ENCODE results near the gene SZT2. TPM values are rescaled to one million over a fixed set of nuclear protein-coding genes. Genes with fewer than 3 reads are reported as not detected.
A peak's percentile ranks its signal among the peaks of the same experiment; 100 is the strongest.
"Not testable (repeated sequence)": the region's sequence is repeated elsewhere in the genome, so short reads cannot be mapped to it uniquely, and the experiment has no call there.

The SZT2 gene
- total and polyA plus RNA-seq, 7 experiments from 2014 or later, result 4.4 to 153 (median 114) TPM

- Histone ChIP-seq H3K36me3 (ENCODE audit: control insufficient read depth in 2 of 3, insufficient read depth in 3 of 3, low read length in 3 of 3) (peaks cover 0 to 6% (median 0%) of the 10 kb centered on the region in 3 experiments), H3K4me1 (ENCODE audit: control insufficient read depth in 2 of 2, insufficient read depth in 2 of 2, low read length in 2 of 2) (peaks cover 0 to 9% of the 10 kb centered on the region in 2 donors), H3K4me3 (ENCODE audit: low read length) (no peak overlapping the region), H3K27me3 (ENCODE audit: control insufficient read depth in 2 of 2, insufficient read depth in 2 of 2, low read length in 2 of 2) (no peaks in the 10 kb centered on the region), H3K9me3 (ENCODE audit: control insufficient read depth in 2 of 3, low read length in 3 of 3) (no peaks in the 10 kb centered on the region), H3K27ac (ENCODE audit: low read depth, low read length) (no peak overlapping the region)
- CTCF ChIA-PET, result no interaction called here
- peak in 1 of 9 donors; percentile 8 for DNase-seq
- intact Hi-C loops (cut with micrococcal nuclease), result loop anchor here in 1 of 2 donors (2.0 kb wide), 1 partner anchor 193 kb away; no protein-coding TSS in a partner anchor
- Mint-ChIP-seq H3K36me3 (peaks cover 0 to 16% (median 0%) of the 10 kb centered on the region in 5 donors), H3K4me1 (peaks cover 9 to 22% (median 18%) of the 10 kb centered on the region in 7 donors), H3K9me3 (peaks cover 0 to 4% (median 0%) of the 10 kb centered on the region in 11 donors), H3K27me3 (peaks cover 5 to 41% (median 12%) of the 10 kb centered on the region in 5 donors), H3K4me3 (peak overlapping the region in 7 of 10 donors; percentile 17 to 94 (median 32)), H3K27ac (peak overlapping the region in 2 of 9 donors; percentile 15 to 70)
- no peak for ATAC-seq
- POLR2A ChIA-PET, result interaction anchor here (1.1 to 2.1 kb wide), 3 partner anchors 10 to 67 kb away, joined by 3 to 11 read pairs (median 9); no protein-coding TSS in a partner anchor
Measured at GRCh38 chr1:43455213-43455889, 65.7 kb downstream of the SZT2 start.

- ATAC-seq; H3K36me3 ChIP-seq (ENCODE audit: control insufficient read depth in 2 of 3, insufficient read depth in 3 of 3, low read length in 3 of 3); H3K9me3 Mint-ChIP-seq; H3K4me3 Mint-ChIP-seq; H3K27me3 ChIP-seq (ENCODE audit: control insufficient read depth in 2 of 2, insufficient read depth in 2 of 2, low read length in 2 of 2); H3K4me1 ChIP-seq (ENCODE audit: control insufficient read depth in 2 of 2, insufficient read depth in 2 of 2, low read length in 2 of 2); H3K4me3 ChIP-seq (ENCODE audit: low read length); intact Hi-C loops (cut with micrococcal nuclease); POLR2A ChIA-PET; DNase-seq; CTCF ChIA-PET; H3K27ac Mint-ChIP-seq; H3K9me3 ChIP-seq (ENCODE audit: control insufficient read depth in 2 of 3, low read length in 3 of 3); H3K36me3 Mint-ChIP-seq; H3K27ac ChIP-seq (ENCODE audit: low read depth, low read length): not testable (repeated sequence)
- H3K4me1 Mint-ChIP-seq, result peaks cover 4 to 16% (median 10%) of the 10 kb centered on the region in 7 donors
- peaks cover 5 to 45% (median 12%) of the 10 kb centered on the region in 5 donors for H3K27me3 Mint-ChIP-seq
Measured at GRCh38 chr1:43458379-43458778, 68.7 kb downstream of the SZT2 start.

- CTCF ChIA-PET, result no interaction called here
- peaks cover 5 to 36% (median 12%) of the 10 kb centered on the region in 5 donors for H3K27me3 Mint-ChIP-seq
- no peak overlapping the region for H3K4me3 Mint-ChIP-seq
Measured at GRCh38 chr1:43460988-43461693, 71.4 kb downstream of the SZT2 start.

GRCh38 chr1:43463479-43463878 lies 73.8 kb downstream of the SZT2 start:
- Histone ChIP-seq H3K9me3 (ENCODE audit: control insufficient read depth in 2 of 3, low read length in 3 of 3) (no peaks in the 10 kb centered on the region), H3K27me3 (ENCODE audit: control insufficient read depth in 2 of 2, insufficient read depth in 2 of 2, low read length in 2 of 2) (no peaks in the 10 kb centered on the region), H3K36me3 (ENCODE audit: control insufficient read depth in 2 of 3, insufficient read depth in 3 of 3, low read length in 3 of 3) (no peaks in the 10 kb centered on the region), H3K4me3 (ENCODE audit: low read length) (no peak overlapping the region), H3K4me1 (ENCODE audit: control insufficient read depth in 2 of 2, insufficient read depth in 2 of 2, low read length in 2 of 2) (no peaks in the 10 kb centered on the region), H3K27ac (ENCODE audit: low read depth, low read length) (no peak overlapping the region)
- CTCF ChIA-PET, result no interaction called here
- Mint-ChIP-seq H3K4me1 (peaks cover 0 to 10% (median 5%) of the 10 kb centered on the region in 7 donors), H3K9me3 (peaks cover 0 to 7% (median 0%) of the 10 kb centered on the region in 11 donors), H3K36me3 (no peaks in the 10 kb centered on the region), H3K4me3 (no peak overlapping the region), H3K27me3 (peaks cover 0 to 19% (median 0%) of the 10 kb centered on the region in 5 donors), H3K27ac (no peak overlapping the region)
- POLR2A ChIA-PET, result interaction anchor here (1.1 kb wide), 1 partner anchor 10 kb away, joined by 4 read pairs; the partner anchor contains the start of gene HYI
- DNase-seq, result no peak
- no peak for ATAC-seq
- intact Hi-C loops (cut with micrococcal nuclease), result no loop called here

More at GRCh38 chr1:43460988-43461693, 71.4 kb downstream of the SZT2 start:
- Histone ChIP-seq H3K27ac (ENCODE audit: low read depth, low read length) (no peak overlapping the region), H3K4me1 (ENCODE audit: control insufficient read depth in 2 of 2, insufficient read depth in 2 of 2, low read length in 2 of 2) (no peaks in the 10 kb centered on the region), H3K27me3 (ENCODE audit: control insufficient read depth in 2 of 2, insufficient read depth in 2 of 2, low read length in 2 of 2) (no peaks in the 10 kb centered on the region), H3K36me3 (ENCODE audit: control insufficient read depth in 2 of 3, insufficient read depth in 3 of 3, low read length in 3 of 3) (no peaks in the 10 kb centered on the region), H3K4me3 (ENCODE audit: low read length) (no peak overlapping the region), H3K9me3 (ENCODE audit: control insufficient read depth in 2 of 3, low read length in 3 of 3) (no peaks in the 10 kb centered on the region)
- no peak overlapping the region for H3K27ac Mint-ChIP-seq
- H3K4me1 Mint-ChIP-seq, result peaks cover 0 to 4% (median under 1%) of the 10 kb centered on the region in 7 donors
- ATAC-seq (no peak), DNase-seq (no peak)
- intact Hi-C loops (cut with micrococcal nuclease), result no loop called here
- H3K9me3 Mint-ChIP-seq, result peaks cover 0 to 7% (median 0%) of the 10 kb centered on the region in 11 donors
- H3K36me3 Mint-ChIP-seq, result no peaks in the 10 kb centered on the region
- POLR2A ChIA-PET, result no interaction called here

- H3K36me3 Mint-ChIP-seq, result no peaks in the 10 kb centered on the region
- H3K9me3 Mint-ChIP-seq, result peaks cover 0 to 7% (median 0%) of the 10 kb centered on the region in 11 donors
Measured at GRCh38 chr1:43464681-43465504, 75.2 kb downstream of the SZT2 start.

GRCh38 chr1:43465505-43466067 lies 75.9 kb downstream of the SZT2 start:
- no peak overlapping the region for H3K4me3 ChIP-seq (ENCODE audit: low read length)
- Mint-ChIP-seq H3K27me3 (peaks cover 0 to 4% (median 0%) of the 10 kb centered on the region in 5 donors), H3K9me3 (peaks cover 0 to 7% (median 0%) of the 10 kb centered on the region in 11 donors), H3K4me3 (no peak overlapping the region), H3K36me3 (no peaks in the 10 kb centered on the region), H3K27ac (no peak overlapping the region), H3K4me1 (peaks cover 0 to 10% (median 5%) of the 10 kb centered on the region in 7 donors)
- no peaks in the 10 kb centered on the region for H3K4me1 ChIP-seq (ENCODE audit: control insufficient read depth in 2 of 2, insufficient read depth in 2 of 2, low read length in 2 of 2)
- H3K27me3 ChIP-seq (ENCODE audit: control insufficient read depth in 2 of 2, insufficient read depth in 2 of 2, low read length in 2 of 2), result no peaks in the 10 kb centered on the region
- intact Hi-C loops (cut with micrococcal nuclease), result no loop called here
- ChIA-PET CTCF (no interaction called here), POLR2A (no interaction called here)
- H3K36me3 ChIP-seq (ENCODE audit: control insufficient read depth in 2 of 3, insufficient read depth in 3 of 3, low read length in 3 of 3), result no peaks in the 10 kb centered on the region
- ATAC-seq (no peak), DNase-seq (no peak)
- H3K27ac ChIP-seq (ENCODE audit: low read depth, low read length), result no peak overlapping the region
- H3K9me3 ChIP-seq (ENCODE audit: control insufficient read depth in 2 of 3, low read length in 3 of 3), result no peaks in the 10 kb centered on the region

More at GRCh38 chr1:43464681-43465504, 75.2 kb downstream of the SZT2 start:
- Histone ChIP-seq H3K27me3 (ENCODE audit: control insufficient read depth in 2 of 2, insufficient read depth in 2 of 2, low read length in 2 of 2) (no peaks in the 10 kb centered on the region), H3K36me3 (ENCODE audit: control insufficient read depth in 2 of 3, insufficient read depth in 3 of 3, low read length in 3 of 3) (no peaks in the 10 kb centered on the region), H3K4me1 (ENCODE audit: control insufficient read depth in 2 of 2, insufficient read depth in 2 of 2, low read length in 2 of 2) (no peaks in the 10 kb centered on the region), H3K4me3 (ENCODE audit: low read length) (no peak overlapping the region), H3K9me3 (ENCODE audit: control insufficient read depth in 2 of 3, low read length in 3 of 3) (no peaks in the 10 kb centered on the region), H3K27ac (ENCODE audit: low read depth, low read length) (no peak overlapping the region)
- no peak overlapping the region for H3K27ac Mint-ChIP-seq
- ChIA-PET POLR2A (no interaction called here), CTCF (no interaction called here)
- peaks cover 0 to 10% (median 5%) of the 10 kb centered on the region in 7 donors for H3K4me1 Mint-ChIP-seq
- no peak for ATAC-seq
- intact Hi-C loops (cut with micrococcal nuclease), result no loop called here
- H3K4me3 Mint-ChIP-seq, result no peak overlapping the region
- no peak for DNase-seq
- H3K27me3 Mint-ChIP-seq, result peaks cover 0 to 5% (median 0%) of the 10 kb centered on the region in 5 donors
